HepG2 (cell line): ENCODE measurements around the gene C1orf21. TPM values are rescaled to one million over a fixed set of nuclear protein-coding genes. Genes with fewer than 3 reads are reported as not detected.

Experiments
- ATAC-seq: fragments of 200-7000 bp; cut with Tn5 transposase; 3 replicates; pipeline ENCODE4 v1.9.1; 2020; ENCODE audit warnings: mild to moderate bottlenecking, moderate library complexity
- BruUV-seq: library from RNA; stranded (reverse); fragments of 400-500 nt; replicated peaks from 2 replicates; lab custom pipeline; 2021; lab: Mats Ljungman, UMichigan
- CTCF ChIA-PET: fragments of 300-600 bp; formaldehyde crosslinking; extraction: SDS; loops from one replicate; lab custom pipeline; 2021; ENCODE audit warnings: low total read pairs, inconsistent platforms, low intra/inter-chr PET ratio; lab: Yijun Ruan, JAX
- POLR2A ChIA-PET: fragments of 350-600 bp; sonication (Branson Sonifier 250); formaldehyde crosslinking; loops from one replicate; lab custom pipeline; 2020; ENCODE audit warnings: antibody characterized with exemption, inconsistent platforms; lab: Yijun Ruan, JAX
- DNase-seq: peaks from one replicate; pipeline ENCODE4 v3.0.0-alpha.2; 2015; ENCODE audit warnings: low spot score
- FAIRE-seq: peaks from 3 replicates; lab custom pipeline; 2011; peaks lifted over from hg19 to GRCh38; lab: Jason Lieb, UNC
- H2AFZ ChIP-seq: one replicate; pipeline ENCODE4 v1.6.1; 2011; ENCODE audit warnings: low read length, inconsistent platforms
- H3K27ac ChIP-seq: fragments of 300-600 bp; 3 replicates; pipeline ENCODE4 v1.8.0; 2011; ENCODE audit warnings: mixed run types, mild to moderate bottlenecking, mixed read lengths, low read length, inconsistent platforms; ENCODE audit not compliant: insufficient read depth; ENCODE audit errors: extremely low read length
- H3K27me3 ChIP-seq, 2 experiments: fragments of 200-600 bp in 1 of 2; 2 replicates in 1 of 2; 3 replicates in 1 of 2; pipeline versions ENCODE4 v1.6.0 to v1.8.0; 2011; ENCODE audit warnings: low read length in 2 of 2, mild to moderate bottlenecking in 2 of 2, moderate library complexity in 2 of 2, inconsistent platforms in 1 of 2; ENCODE audit not compliant: insufficient read depth in 2 of 2, control insufficient read depth in 1 of 2
- H3K36me3 ChIP-seq, 2 experiments: fragments of 200-600 bp in 1 of 2; replicated peaks in 1 of 2; 2 replicates in 1 of 2; 3 replicates in 1 of 2; pipeline versions ENCODE4 v1.5.1 to v1.8.0; 2011; ENCODE audit warnings: low read length in 2 of 2, inconsistent platforms in 1 of 2; ENCODE audit not compliant: insufficient read depth in 2 of 2, control insufficient read depth in 1 of 2
- H3K4me1 ChIP-seq: 2 replicates; pipeline ENCODE4 v1.5.1; 2012; ENCODE audit warnings: low read length, inconsistent platforms; ENCODE audit not compliant: insufficient read depth
- H3K4me2 ChIP-seq: 2 replicates; pipeline ENCODE4 v1.6.0; 2011; ENCODE audit warnings: low read depth, low read length, inconsistent platforms
- H3K4me3 ChIP-seq, 3 experiments: fragments of 200-600 bp in 1 of 3; sonication (generic), shearing (Covaris generic) in 1 of 3; replicated peaks in 1 of 3; 2 replicates each; pipeline ENCODE4 v1.5.1; 2011 to 2016; ENCODE audit warnings: low read length in 3 of 3, inconsistent platforms in 2 of 3, low read depth in 2 of 3, mild to moderate bottlenecking in 2 of 3, control low read depth in 1 of 3, mixed read lengths in 1 of 3; ENCODE audit not compliant: insufficient read depth in 1 of 3
- H3K79me2 ChIP-seq: one replicate; pipeline ENCODE4 v1.6.1; 2011; ENCODE audit warnings: low read length, inconsistent platforms; ENCODE audit not compliant: insufficient read depth
- H3K9ac ChIP-seq: 2 replicates; pipeline ENCODE4 v1.6.0; 2011; ENCODE audit warnings: mild to moderate bottlenecking, low read depth, low read length, inconsistent platforms; ENCODE audit not compliant: insufficient read depth
- H3K9me3 ChIP-seq: 2 replicates; pipeline ENCODE4 v1.5.1; 2012; ENCODE audit warnings: mild to moderate bottlenecking, low read length
- H4K20me1 ChIP-seq: 2 replicates; pipeline ENCODE4 v1.6.0; 2011; ENCODE audit warnings: inconsistent platforms, mild to moderate bottlenecking, low read length, moderate library complexity; ENCODE audit not compliant: insufficient read depth
- CAMTA2 ChIP-seq: sonication (generic); formaldehyde crosslinking; IDR thresholded peaks from 2 replicates; pipeline ENCODE4 v1.4.0; 2020; ENCODE audit warnings: mild to moderate bottlenecking, missing genetic modification reagents, borderline replicate concordance
- CERS6 ChIP-seq: sonication (generic); formaldehyde crosslinking; IDR thresholded peaks from 2 replicates; pipeline ENCODE4 v1.5.0; 2020; ENCODE audit warnings: missing genetic modification reagents
- FOXK2 ChIP-seq: fragments of 450-650 bp; IDR thresholded peaks from 2 replicates; pipeline ENCODE4 v1.6.1; 2016
- RARA ChIP-seq: IDR thresholded peaks from 2 replicates; pipeline ENCODE4 v1.6.1; 2016; ENCODE audit warnings: missing genetic modification reagents, missing compliant biosample characterization
- ZBTB1 ChIP-seq: sonication (generic); formaldehyde crosslinking; IDR thresholded peaks from 2 replicates; pipeline ENCODE4 v1.4.0; 2020; ENCODE audit warnings: missing genetic modification reagents, borderline replicate concordance
- ZBTB2 ChIP-seq: sonication (generic); formaldehyde crosslinking; IDR thresholded peaks from 2 replicates; pipeline ENCODE4 v1.8.0; 2022; ENCODE audit warnings: low read depth, missing genetic modification reagents
- ZNF260 ChIP-seq: sonication (generic); formaldehyde crosslinking; IDR thresholded peaks from 2 replicates; pipeline ENCODE4 v1.4.0; 2020; ENCODE audit warnings: missing genetic modification reagents, low read depth, mild to moderate bottlenecking, borderline replicate concordance
- ZNF281 ChIP-seq: sonication (generic); formaldehyde crosslinking; IDR thresholded peaks from 2 replicates; pipeline ENCODE4 v1.4.0; 2020; ENCODE audit warnings: missing genetic modification reagents, borderline replicate concordance
- ZNF343 ChIP-seq: sonication (generic); formaldehyde crosslinking; IDR thresholded peaks from 2 replicates; pipeline ENCODE4 v1.4.0; 2020; ENCODE audit warnings: mild to moderate bottlenecking, missing genetic modification reagents
- ZNF572 ChIP-seq: sonication (generic); formaldehyde crosslinking; IDR thresholded peaks from 2 replicates; pipeline ENCODE4 v1.5.1; 2020; ENCODE audit warnings: mild to moderate bottlenecking, missing genetic modification reagents
- ZNF670 ChIP-seq: sonication (generic); formaldehyde crosslinking; IDR thresholded peaks from 2 replicates; pipeline ENCODE4 v1.8.0; 2022; ENCODE audit warnings: mild to moderate bottlenecking, missing genetic modification reagents, borderline replicate concordance
- ZNF792 ChIP-seq: IDR thresholded peaks from 2 replicates; pipeline ENCODE4 v1.6.1; 2016
- WGBS: methylation state at CpG from one replicate; pipeline ENCODE4 v1.1.6; 2017; ENCODE audit warnings: low lambda C conversion rate; 5-methylcytosine and 5-hydroxymethylcytosine counted together
- in situ Hi-C: cut with HindIII; loops from 2 replicates; pipeline ENCODE4 v1.10.0; 2017; ENCODE audit warnings: low pct_unique_long_range_greater_than_20kb; ENCODE audit not compliant: extremely low pct_ligation_motif_present
- intact Hi-C: fragments of 100-400 bp; cut with micrococcal nuclease; formaldehyde crosslinking; loops from one replicate; pipeline ENCODE4 v1.10.0; 2022; ENCODE audit not compliant: unreplicated experiment
- polyA plus RNA-seq, 8 experiments: library from polyadenylated mRNA; depleted of rRNA in 3 of 8; stranded (reverse) in 7 of 8; unstranded in 1 of 8; fragments of >200 nt; fragmentation: Illumina TruSeq in 4 of 8; extraction: Trizol in 4 of 8; gene quantifications; 2 replicates each; pipeline versions ENCODE4 v1.2.1 to v1.2.3, GENCODE V29; 2011 to 2016; ENCODE audit warnings: low read depth in 4 of 8, missing spikeins in 1 of 8, mixed read lengths in 1 of 8; ENCODE audit not compliant: insufficient read depth in 1 of 8
- total RNA-seq, 5 experiments: library from RNA; depleted of rRNA; stranded (reverse); fragments of >200 nt; fragmentation: Illumina TruSeq; extraction: Trizol; gene quantifications; 2 replicates each; pipeline ENCODE4 v1.2.3, GENCODE V29; 2016; ENCODE audit warnings: low read depth in 1 of 5
- TF ChIP-seq, protein P1 (sequence below): IDR thresholded peaks from 2 replicates; pipeline ENCODE4 v1.6.1; 2016; ENCODE audit warnings: low read depth

Gene C1orf21
- total and polyA plus RNA-seq, 2 of the 13 experiments (the other 11 are each of a cell fraction or from before 2014, with no cell fraction given) = not detected

- TF ChIP-seq, protein P1, sequence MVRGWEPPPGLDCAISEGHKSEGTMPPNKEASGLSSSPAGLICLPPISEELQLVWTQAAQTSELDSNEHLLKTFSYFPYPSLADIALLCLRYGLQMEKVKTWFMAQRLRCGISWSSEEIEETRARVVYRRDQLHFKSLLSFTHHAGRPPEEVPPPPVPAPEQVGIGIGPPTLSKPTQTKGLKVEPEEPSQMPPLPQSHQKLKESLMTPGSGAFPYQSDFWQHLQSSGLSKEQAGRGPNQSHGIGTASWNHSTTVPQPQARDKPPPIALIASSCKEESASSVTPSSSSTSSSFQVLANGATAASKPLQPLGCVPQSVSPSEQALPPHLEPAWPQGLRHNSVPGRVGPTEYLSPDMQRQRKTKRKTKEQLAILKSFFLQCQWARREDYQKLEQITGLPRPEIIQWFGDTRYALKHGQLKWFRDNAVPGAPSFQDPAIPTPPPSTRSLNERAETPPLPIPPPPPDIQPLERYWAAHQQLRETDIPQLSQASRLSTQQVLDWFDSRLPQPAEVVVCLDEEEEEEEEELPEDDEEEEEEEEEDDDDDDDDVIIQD (CRISPR knock-in tag) = no peak
- TF ChIP-seq ZNF670 (CRISPR knock-in tag) (no peak), ZNF281 (no peak)
Measured at GRCh38 chr1:184479435-184480167, 92.8 kb downstream of the C1orf21 start (continued).

DNA sequence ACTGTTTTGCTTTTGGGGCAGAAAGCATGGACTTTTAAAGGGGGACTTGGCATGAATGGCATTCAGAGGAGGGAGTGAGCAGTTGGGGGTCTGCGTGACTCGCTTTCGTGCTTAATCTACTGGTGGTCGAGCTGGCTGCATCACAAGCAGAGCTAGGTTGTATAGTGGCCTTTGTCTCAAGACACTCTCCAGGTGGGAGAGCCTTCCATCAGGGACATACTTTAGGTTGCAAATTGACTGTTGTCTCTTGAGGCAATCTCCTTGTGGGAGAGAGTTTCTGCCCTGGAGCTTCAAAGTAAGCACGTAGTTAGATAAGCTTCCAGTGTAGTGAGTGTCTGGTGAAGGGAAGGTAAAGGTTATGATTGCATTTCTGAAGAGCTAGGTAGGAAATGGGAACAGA is 93.9 kb downstream of the C1orf21 start:
- in situ Hi-C loops (no loop called here), intact Hi-C loops (no loop called here)
- no peaks in the 10 kb centered on the region for H3K27me3 ChIP-seq
- H3K9ac ChIP-seq = no peak overlapping the region
- ATAC-seq (no peak), DNase-seq (no peak), FAIRE-seq (no peak)
- H3K36me3 ChIP-seq = no peaks in the 10 kb centered on the region
- no peaks in the 10 kb centered on the region for H3K79me2 ChIP-seq
- POLR2A ChIA-PET = no interaction called here
- H3K27ac ChIP-seq = no peak overlapping the region
- H3K9me3 ChIP-seq = no peaks in the 10 kb centered on the region
- TF ChIP-seq CAMTA2 (CRISPR knock-in tag) (no peak), ZNF260 (CRISPR knock-in tag) (no peak), ZBTB1 (no peak), ZNF343 (CRISPR knock-in tag) (no peak), CERS6 (CRISPR knock-in tag) (no peak), RARA (no peak), FOXK2 (no peak), ZNF572 (CRISPR knock-in tag) (no peak), ZNF792 (CRISPR knock-in tag) (no peak), ZBTB2 (CRISPR knock-in tag) (no peak)
- no peak overlapping the region for H3K4me2 ChIP-seq
- no TSS peak for BruUV-seq
- H3K4me1 ChIP-seq = 0 out of 2 replicates have a peak, but pooled peaks cover 8% of the 10 kb centered on the region
- no peak overlapping the region for H2AFZ ChIP-seq
- CTCF ChIA-PET = no interaction called here
- no peak overlapping the region for H3K4me3 ChIP-seq
- no peaks in the 10 kb centered on the region for H4K20me1 ChIP-seq
- WGBS = 58% methylated on average over 5 of the region's 5 CpGs
